Mucosa of rectum (tissue), 2 donors: ENCODE data around the gene IGSF1.
"Not testable (repeated sequence)": the region's sequence is repeated elsewhere in the genome, so short reads cannot be mapped to it uniquely, and the experiment has no call there.

Source experiments
- H3K27ac ChIP-seq, 2 donors: one replicate each; pipeline ENCODE4 v1.7.0; 2013; ENCODE audit warnings: inconsistent platforms in 2 of 2, low read depth in 2 of 2, low read length in 2 of 2
- H3K27me3 ChIP-seq, 2 donors: one replicate each; pipeline ENCODE4 v1.7.0; 2013; ENCODE audit warnings: low read length in 2 of 2; ENCODE audit not compliant: control insufficient read depth in 2 of 2, insufficient read depth in 2 of 2
- H3K36me3 ChIP-seq, 2 donors: one replicate each; pipeline ENCODE4 v1.7.0; 2013; ENCODE audit warnings: low read length in 2 of 2; ENCODE audit not compliant: control insufficient read depth in 2 of 2, insufficient read depth in 2 of 2
- H3K4me1 ChIP-seq, 2 donors: one replicate each; pipeline ENCODE4 v1.7.0; 2013; ENCODE audit warnings: low read length in 2 of 2, mild to moderate bottlenecking in 1 of 2; ENCODE audit not compliant: control insufficient read depth in 2 of 2, insufficient read depth in 2 of 2
- H3K4me3 ChIP-seq, 2 donors: one replicate each; pipeline ENCODE4 v1.7.0; 2013; ENCODE audit warnings: low read length in 2 of 2
- H3K9ac ChIP-seq, 2 donors: one replicate each; pipeline ENCODE4 v1.7.0; 2013; ENCODE audit warnings: low read length in 2 of 2, low read depth in 1 of 2, mild to moderate bottlenecking in 1 of 2
- H3K9me3 ChIP-seq, 2 donors: one replicate each; pipeline ENCODE4 v1.7.0; 2013; ENCODE audit warnings: low read length in 2 of 2; ENCODE audit not compliant: control insufficient read depth in 2 of 2
- donor health status: healthy.
- donor health status: Normal muscosa, but diverticular disease.

The IGSF1 gene

GRCh38 chrX:131250984-131251738 lies 37.9 kb downstream of the IGSF1 start:
- H3K27ac ChIP-seq, H3K36me3 ChIP-seq, H3K4me3 ChIP-seq, H3K4me1 ChIP-seq, H3K27me3 ChIP-seq, H3K9ac ChIP-seq, H3K9me3 ChIP-seq: not testable (repeated sequence)

- H3K27me3 ChIP-seq, result peaks cover 3 to 6% of the 10 kb centered on the region in 2 donors
- H3K36me3 ChIP-seq, result no peaks in the 10 kb centered on the region
- H3K9me3 ChIP-seq, result no peaks in the 10 kb centered on the region
- no peak overlapping the region for H3K4me3 ChIP-seq
- no peak overlapping the region for H3K9ac ChIP-seq
- H3K27ac ChIP-seq, result no peak overlapping the region
- no peaks in the 10 kb centered on the region for H3K4me1 ChIP-seq
These were observed 50.0 kb downstream of the IGSF1 start for GRCh38 chrX:131239057-131239456.

GRCh38 chrX:131237363-131237762 lies 51.7 kb downstream of the IGSF1 start:
- Histone ChIP-seq H3K27me3 (peaks cover 3 to 6% of the 10 kb centered on the region in 2 donors), H3K9me3 (no peaks in the 10 kb centered on the region), H3K36me3 (no peaks in the 10 kb centered on the region), H3K4me1 (no peaks in the 10 kb centered on the region), H3K9ac (no peak overlapping the region), H3K27ac (no peak overlapping the region), H3K4me3 (no peak overlapping the region)

GRCh38 chrX:131235768-131236545 lies 53.1 kb downstream of the IGSF1 start:
- no peak overlapping the region for H3K27ac ChIP-seq

GRCh38 chrX:131227608-131228007 lies 61.5 kb downstream of the IGSF1 start:
- Histone ChIP-seq H3K36me3 (no peaks in the 10 kb centered on the region), H3K9me3 (no peaks in the 10 kb centered on the region), H3K27me3 (peaks cover 5 to 6% of the 10 kb centered on the region in 2 donors), H3K27ac (no peak overlapping the region), H3K4me3 (no peak overlapping the region), H3K4me1 (no peaks in the 10 kb centered on the region), H3K9ac (no peak overlapping the region)

More at GRCh38 chrX:131235768-131236545, 53.1 kb downstream of the IGSF1 start:
- no peaks in the 10 kb centered on the region for H3K36me3 ChIP-seq
- no peak overlapping the region for H3K9ac ChIP-seq
- no peak overlapping the region for H3K4me3 ChIP-seq
- no peaks in the 10 kb centered on the region for H3K4me1 ChIP-seq
- H3K9me3 ChIP-seq, result no peaks in the 10 kb centered on the region
- peaks cover 3% of the 10 kb centered on the region in 2 donors for H3K27me3 ChIP-seq

- Histone ChIP-seq H3K9me3 (no peaks in the 10 kb centered on the region), H3K9ac (no peak overlapping the region), H3K4me3 (no peak overlapping the region), H3K36me3 (no peaks in the 10 kb centered on the region), H3K27ac (no peak overlapping the region), H3K4me1 (no peaks in the 10 kb centered on the region), H3K27me3 (peaks cover 5 to 6% of the 10 kb centered on the region in 2 donors)
These were observed 62.5 kb downstream of the IGSF1 start for GRCh38 chrX:131226591-131226990.

GRCh38 chrX:131225078-131225477 lies 64.0 kb downstream of the IGSF1 start:
- Histone ChIP-seq H3K4me1 (no peaks in the 10 kb centered on the region), H3K36me3 (no peaks in the 10 kb centered on the region), H3K9me3 (no peaks in the 10 kb centered on the region), H3K4me3 (no peak overlapping the region), H3K27ac (no peak overlapping the region), H3K9ac (no peak overlapping the region), H3K27me3 (peaks cover 5% of the 10 kb centered on the region in 2 donors)
